ENCODE measurements around the gene AKAP1. TPM values are rescaled to one million over a fixed set of nuclear protein-coding genes. Genes with fewer than 3 reads are reported as not detected.

Gene AKAP1
- total RNA-seq, 1 donor from 2014 or later: 21.5 TPM

DNA sequence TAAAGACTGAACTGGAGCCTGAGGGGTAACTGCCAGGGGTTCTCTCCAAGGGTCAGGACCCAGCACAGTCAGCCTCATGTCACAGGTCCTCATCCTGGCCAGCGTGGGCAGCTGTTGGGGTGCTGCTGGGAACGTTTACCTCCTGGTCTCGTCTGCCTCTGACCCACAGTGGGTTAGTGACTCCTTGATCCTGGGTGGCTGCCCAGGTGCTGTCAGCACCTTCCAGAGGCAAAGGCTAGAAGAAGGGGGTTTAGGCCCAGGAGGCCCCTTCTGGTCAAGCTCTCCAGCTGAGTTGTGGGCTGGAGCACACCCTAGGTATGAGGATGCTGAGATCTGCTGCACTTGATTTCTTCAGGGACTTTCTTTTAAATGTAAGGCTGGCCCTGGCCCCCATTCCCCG lies 30.3 kb downstream of the AKAP1 start:
- H3K36me3 Mint-ChIP-seq (ENCODE audit: low read depth): peaks cover 5% of the 10 kb centered on the region
- H3K4me1 Mint-ChIP-seq: no peaks in the 10 kb centered on the region
- H3K9me3 Mint-ChIP-seq: no peaks in the 10 kb centered on the region
- H3K27me3 Mint-ChIP-seq (ENCODE audit: low read depth): no peaks in the 10 kb centered on the region
- no peak for TF ChIP-seq CTCF (conservative IDR thresholded peaks at IDR 0.05)
- H3K27ac Mint-ChIP-seq (ENCODE audit: unreplicated experiment): no peak overlapping the region
- no peak for DNase-seq (ENCODE audit: low read depth, low spot score)
- no peak overlapping the region for H3K4me3 Mint-ChIP-seq

GRCh38 chr17:57115916-57116315 lies 30.9 kb downstream of the AKAP1 start:
- Mint-ChIP-seq H3K4me3 (no peak overlapping the region), H3K4me1 (no peaks in the 10 kb centered on the region), H3K9me3 (no peaks in the 10 kb centered on the region), H3K27ac (ENCODE audit: unreplicated experiment) (no peak overlapping the region), H3K27me3 (ENCODE audit: low read depth) (no peaks in the 10 kb centered on the region), H3K36me3 (ENCODE audit: low read depth) (peaks cover 5% of the 10 kb centered on the region)
- no peak for DNase-seq (ENCODE audit: low read depth, low spot score)
- no peak for TF ChIP-seq CTCF (conservative IDR thresholded peaks at IDR 0.05)

GRCh38 chr17:57117798-57118197 lies 32.8 kb downstream of the AKAP1 start:
- Mint-ChIP-seq H3K4me1 (peaks cover 12% of the 10 kb centered on the region), H3K9me3 (no peaks in the 10 kb centered on the region), H3K27ac (ENCODE audit: unreplicated experiment) (peak overlapping the region; percentile 32), H3K27me3 (ENCODE audit: low read depth) (no peaks in the 10 kb centered on the region), H3K4me3 (no peak overlapping the region), H3K36me3 (ENCODE audit: low read depth) (peaks cover 5% of the 10 kb centered on the region)
- no peak for DNase-seq (ENCODE audit: low read depth, low spot score)
- no peak for TF ChIP-seq CTCF (conservative IDR thresholded peaks at IDR 0.05)

DNA sequence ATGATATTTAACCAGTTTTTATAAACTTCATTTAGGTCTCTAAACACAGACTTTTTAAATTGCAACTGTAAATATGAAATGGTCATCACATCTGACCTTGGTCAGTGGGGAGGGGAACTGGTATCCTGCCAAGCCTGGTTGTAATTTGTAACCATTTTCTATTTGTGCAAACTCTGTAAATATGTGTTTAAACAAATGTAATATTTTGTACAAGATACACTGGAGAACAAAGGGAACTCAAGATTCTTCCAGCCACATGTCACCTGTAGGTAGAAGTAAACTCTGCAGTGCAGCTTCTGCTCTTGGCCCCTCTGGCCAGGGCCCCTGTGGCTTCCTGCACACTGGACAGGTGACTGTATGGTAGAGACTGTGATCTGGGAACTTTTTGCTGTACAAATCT lies 35.8 kb downstream of the AKAP1 start:
- Mint-ChIP-seq H3K4me1 (peaks cover 12% of the 10 kb centered on the region), H3K4me3 (no peak overlapping the region), H3K27ac (ENCODE audit: unreplicated experiment) (no peak overlapping the region), H3K27me3 (ENCODE audit: low read depth) (no peaks in the 10 kb centered on the region), H3K9me3 (no peaks in the 10 kb centered on the region), H3K36me3 (ENCODE audit: low read depth) (peaks cover 5% of the 10 kb centered on the region)
- TF ChIP-seq CTCF (conservative IDR thresholded peaks at IDR 0.05): no peak
- DNase-seq (ENCODE audit: low read depth, low spot score): no peak

DNA sequence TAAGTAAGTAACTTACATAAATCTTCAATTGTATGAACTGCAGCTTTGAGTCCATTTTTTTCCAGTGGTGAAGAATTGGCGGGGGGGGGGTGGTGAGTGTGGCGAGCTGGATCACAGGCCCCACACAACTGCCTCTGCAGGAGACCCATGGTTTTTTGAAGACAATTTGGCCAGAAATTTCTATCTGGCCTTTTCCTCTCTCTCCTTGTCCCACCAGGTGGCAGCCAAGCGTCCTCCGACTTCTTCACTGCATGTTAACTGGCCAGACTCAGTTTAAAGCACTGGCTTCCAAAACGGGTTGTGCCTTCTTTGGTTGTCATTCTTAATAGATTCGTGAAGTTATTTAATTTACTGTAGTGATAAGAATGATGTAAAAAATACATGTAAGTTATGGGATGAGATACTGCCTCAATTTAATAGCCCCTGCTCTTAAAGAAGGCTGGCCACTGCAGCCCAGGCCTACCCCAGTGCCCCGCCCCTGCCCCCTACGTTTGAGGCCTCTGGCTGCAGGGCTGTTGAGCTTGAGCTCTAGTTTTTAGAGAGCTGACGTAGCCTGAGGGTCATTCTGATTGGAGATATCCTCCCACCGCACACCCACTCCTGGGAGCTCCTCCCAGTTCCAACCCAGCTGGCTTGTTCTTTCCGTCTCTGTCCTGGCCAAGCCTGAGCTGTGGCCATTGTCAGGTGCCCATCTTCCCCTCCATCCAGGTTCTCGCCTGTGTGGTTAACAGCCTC lies 36.4 kb downstream of the AKAP1 start:
- no peaks in the 10 kb centered on the region for H3K9me3 Mint-ChIP-seq
- TF ChIP-seq CTCF (conservative IDR thresholded peaks at IDR 0.05): peak; percentile 75
- peak; percentile 65 for DNase-seq (ENCODE audit: low read depth, low spot score)
- peaks cover 7% of the 10 kb centered on the region for H3K36me3 Mint-ChIP-seq (ENCODE audit: low read depth)
- H3K27me3 Mint-ChIP-seq (ENCODE audit: low read depth): no peaks in the 10 kb centered on the region
- H3K27ac Mint-ChIP-seq (ENCODE audit: unreplicated experiment): no peak overlapping the region
- no peak overlapping the region for H3K4me3 Mint-ChIP-seq
- H3K4me1 Mint-ChIP-seq: peaks cover 12% of the 10 kb centered on the region

All from neural crest cell (in vitro differentiated cells).